IPS-NIHi7 (cell line): ENCODE measurements around the gene GP9.
"Not testable (repeated sequence)": the region's sequence is repeated elsewhere in the genome, so short reads cannot be mapped to it uniquely, and the experiment has no call there.

Experiments used
- DNase-seq: peaks from one replicate; pipeline ENCODE4 v3.0.0; 2012; ENCODE audit warnings: mixed read lengths; ENCODE audit errors: extremely low spot score

The GP9 gene

GRCh38 chr3:129050556-129051295, 9.9 kb upstream of the GP9 start:
- DNase-seq, result no peak

DNA sequence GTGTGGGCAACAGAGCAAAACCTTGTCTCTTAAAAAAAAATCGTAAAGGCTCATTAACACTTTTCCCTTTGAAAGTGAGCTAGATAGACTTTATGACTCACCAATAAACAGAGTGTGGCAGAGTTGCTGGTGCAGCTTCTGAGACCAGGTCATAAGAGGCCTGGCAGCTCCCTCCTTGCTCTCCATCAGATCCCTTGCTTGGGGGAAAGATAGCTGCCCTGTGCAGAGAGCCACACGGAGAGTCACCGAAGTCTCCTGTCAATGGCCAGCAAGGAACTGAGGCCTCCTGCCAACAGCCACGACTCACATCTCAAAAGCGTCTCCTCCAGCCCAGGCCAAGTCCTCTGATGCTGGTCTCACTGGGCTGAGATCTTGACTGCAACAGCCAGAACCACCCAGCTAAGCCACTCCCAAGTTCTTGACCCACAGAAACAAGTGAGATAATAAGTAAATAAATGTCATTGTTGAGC, 8.7 kb upstream of the GP9 start:
- DNase-seq, result no peak

GRCh38 chr3:129052675-129053074, 7.9 kb upstream of the GP9 start:
- DNase-seq, result no peak

DNA sequence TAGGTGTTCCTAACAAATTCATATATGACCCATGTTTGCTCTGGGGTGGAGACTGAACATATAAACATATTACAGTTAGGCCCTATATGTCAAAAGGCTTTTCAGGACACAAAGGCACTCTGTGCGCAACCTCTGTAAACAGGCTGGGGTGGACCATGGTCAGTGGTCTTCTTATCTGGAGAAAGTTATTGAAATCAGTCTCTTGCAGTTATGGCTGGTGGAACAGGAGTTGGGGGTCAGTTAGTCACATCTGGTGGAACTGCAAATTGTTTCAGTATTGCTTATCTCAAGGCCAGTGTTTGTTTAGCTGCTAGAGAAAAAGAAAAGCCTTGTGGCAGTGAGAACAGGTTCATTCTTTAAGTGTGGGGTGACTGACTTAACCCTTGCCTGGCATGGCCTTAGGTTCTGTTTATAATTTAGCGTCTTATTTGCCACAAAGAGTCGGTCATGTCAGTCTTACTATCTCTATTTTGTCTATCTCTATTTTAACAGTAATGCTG, 5.9 kb upstream of the GP9 start:
- DNase-seq, result no peak

DNA sequence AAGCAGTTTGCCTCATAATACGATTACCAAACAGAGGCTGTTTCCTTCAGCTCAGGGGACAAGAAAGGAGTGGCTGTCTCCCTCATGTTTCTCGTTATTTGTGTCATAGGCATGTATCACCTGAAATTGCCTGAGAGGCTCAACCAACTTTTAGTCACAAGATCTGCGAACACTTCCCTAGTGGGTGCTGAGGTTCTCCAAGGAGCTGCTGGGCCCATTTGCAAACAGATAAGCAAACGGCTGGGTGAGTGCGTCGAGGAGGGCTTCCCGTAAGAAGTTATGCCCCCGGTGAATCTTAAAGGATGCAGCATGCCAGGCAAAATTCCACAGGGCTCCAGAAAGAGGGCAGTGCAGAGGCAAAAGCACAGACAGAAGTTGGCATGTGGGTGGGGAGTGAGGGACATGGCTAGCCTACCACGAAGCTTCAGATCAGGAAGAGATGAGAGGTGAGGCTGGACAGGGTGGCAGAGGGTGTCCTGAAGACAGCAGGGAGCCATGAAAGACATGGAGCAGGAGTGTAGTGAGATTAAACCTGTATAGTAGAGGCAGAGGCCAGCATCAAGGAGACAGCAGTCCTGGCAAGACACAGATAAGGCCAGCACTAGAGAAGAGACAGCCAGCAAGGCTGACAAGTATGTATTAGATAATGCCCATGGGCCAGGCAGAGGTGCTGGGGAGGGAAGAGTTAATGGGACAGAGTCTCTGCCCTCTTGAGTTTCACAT, 4.0 kb upstream of the GP9 start:
- no peak for DNase-seq

GRCh38 chr3:129057249-129057648, 3.3 kb upstream of the GP9 start:
- DNase-seq, result no peak

- DNase-seq, result no peak
Measured at GRCh38 chr3:129058441-129059200, 2.0 kb upstream of the GP9 start.

DNA sequence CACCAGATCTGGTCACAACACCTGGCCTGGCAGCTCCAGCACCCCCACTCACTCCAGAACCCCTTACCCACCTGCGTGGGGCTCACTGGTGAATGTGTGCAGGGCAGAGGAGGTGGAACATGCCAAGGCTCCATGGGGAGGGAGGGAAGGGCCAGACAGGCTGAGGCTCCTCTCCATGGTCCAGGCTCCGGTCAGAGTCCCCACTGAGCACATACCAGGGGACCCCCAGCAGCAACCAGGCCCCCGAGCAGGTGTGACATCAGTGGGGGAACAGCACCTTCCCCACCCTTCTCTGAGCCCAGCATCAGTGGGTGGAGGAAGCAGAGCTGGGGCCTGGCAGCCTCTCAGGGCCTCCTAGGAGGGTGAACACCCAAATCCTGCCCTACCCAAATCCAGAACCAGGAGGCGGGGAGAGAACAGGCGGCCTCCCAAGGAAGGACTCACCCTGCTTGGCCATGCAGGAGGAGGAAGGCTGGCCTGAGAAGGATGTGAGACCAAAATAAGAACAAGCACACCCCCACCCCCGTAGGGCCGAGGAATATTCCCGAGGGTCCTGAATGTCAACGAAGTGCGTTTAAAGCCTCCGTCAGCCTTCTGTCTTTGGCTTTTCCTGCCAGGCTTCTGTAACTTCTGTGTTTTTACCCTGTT, 1.1 kb upstream of the GP9 start:
- no peak for DNase-seq

DNA sequence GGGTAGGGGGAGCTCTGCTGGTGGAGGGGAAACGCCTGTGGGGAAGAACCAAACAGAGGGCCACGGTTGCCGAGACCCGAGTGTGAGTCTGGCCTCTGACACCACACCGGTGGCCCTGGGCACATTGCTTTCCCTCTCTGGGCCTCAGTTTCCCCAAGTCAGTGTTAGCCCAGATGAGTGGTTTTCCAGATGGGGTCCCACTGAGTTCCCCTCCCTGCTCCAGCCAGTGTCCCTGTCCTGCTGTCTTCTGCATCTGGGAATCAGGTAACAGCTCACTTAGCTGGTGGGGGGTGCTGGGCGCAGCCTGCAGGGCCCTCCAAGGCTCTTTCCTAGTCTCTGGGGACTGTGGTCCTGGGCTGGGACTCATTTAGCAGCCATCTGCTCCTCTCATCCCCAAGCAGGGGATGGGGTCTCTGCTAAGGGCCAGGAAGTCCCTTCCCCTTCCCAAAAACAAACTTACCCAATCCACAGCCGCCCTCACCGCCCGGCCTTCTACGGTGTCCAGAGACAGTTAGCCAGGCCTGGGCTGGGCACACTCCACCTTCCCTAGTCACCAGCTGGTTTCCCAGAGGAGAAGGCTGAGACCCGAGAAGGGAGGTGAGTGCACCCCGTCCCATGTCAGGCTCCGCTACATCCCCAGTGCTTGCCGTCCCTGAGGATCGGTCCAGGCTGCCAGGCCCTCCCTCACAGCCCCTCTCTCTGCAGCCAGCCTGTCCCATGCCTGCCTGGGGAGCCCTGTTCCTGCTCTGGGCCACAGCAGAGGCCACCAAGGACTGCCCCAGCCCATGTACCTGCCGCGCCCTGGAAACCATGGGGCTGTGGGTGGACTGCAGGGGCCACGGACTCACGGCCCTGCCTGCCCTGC, 676 bp downstream of the GP9 start:
- DNase-seq, result no peak

DNA sequence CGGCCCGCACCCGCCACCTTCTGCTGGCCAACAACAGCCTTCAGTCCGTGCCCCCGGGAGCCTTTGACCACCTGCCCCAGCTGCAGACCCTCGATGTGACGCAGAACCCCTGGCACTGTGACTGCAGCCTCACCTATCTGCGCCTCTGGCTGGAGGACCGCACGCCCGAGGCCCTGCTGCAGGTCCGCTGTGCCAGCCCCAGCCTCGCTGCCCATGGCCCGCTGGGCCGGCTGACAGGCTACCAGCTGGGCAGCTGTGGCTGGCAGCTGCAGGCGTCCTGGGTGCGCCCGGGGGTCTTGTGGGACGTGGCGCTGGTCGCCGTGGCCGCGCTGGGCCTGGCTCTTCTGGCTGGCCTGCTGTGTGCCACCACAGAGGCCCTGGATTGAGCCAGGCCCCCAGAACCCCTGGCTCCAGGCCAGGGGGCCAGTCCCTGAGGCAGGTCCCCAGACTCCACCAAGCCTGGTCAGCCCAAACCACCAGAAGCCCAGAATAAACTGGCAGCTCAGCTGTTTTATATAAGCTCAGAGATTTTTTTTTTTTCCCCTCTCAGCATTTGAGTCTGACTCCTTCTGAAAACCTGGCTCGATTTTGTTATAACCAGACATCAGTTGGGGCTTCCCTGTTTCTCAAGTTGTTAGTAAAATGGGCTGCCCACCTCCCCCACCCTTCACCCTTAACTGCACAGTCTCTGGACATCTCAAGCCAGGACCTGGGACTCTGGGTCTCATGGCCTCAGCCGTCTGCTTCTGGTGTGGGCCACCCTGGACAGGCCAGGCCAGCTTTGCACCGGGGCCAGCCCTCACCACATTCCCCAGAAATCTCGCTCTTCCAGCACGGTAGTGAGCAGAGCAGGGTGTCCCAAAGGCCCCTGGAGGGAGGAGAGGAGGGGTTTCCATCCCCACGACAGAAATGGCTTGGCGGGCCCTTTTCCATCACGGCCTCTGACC, 1.6 kb downstream of the GP9 start:
- DNase-seq, result no peak

DNA sequence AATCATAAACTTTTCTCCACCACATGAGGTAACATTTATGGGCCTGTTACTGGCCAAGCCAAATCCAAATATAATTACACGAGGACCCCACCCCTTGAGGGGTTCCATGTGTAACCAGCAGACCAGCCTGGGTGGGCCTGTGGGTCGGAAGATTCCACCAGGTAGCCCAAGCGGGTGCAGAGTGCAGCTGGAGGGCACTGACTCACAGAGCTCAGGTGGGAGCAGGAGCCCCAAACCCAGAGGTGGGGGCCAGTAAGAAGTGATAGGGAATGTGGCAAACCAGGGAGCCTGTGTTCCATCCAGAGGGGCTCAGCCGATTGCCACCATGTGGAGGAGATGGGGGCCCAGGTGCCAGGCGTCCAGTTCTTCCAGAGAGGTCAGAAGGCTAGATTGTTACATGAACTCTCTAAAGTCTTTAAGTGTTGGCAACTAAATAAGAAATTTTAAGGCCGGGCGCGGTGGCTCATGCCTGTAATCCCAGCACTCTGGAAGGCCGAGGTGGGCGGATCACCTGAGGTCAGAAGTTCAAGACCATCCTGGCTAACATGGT, 2.6 kb downstream of the GP9 start:
- DNase-seq, result no peak

DNA sequence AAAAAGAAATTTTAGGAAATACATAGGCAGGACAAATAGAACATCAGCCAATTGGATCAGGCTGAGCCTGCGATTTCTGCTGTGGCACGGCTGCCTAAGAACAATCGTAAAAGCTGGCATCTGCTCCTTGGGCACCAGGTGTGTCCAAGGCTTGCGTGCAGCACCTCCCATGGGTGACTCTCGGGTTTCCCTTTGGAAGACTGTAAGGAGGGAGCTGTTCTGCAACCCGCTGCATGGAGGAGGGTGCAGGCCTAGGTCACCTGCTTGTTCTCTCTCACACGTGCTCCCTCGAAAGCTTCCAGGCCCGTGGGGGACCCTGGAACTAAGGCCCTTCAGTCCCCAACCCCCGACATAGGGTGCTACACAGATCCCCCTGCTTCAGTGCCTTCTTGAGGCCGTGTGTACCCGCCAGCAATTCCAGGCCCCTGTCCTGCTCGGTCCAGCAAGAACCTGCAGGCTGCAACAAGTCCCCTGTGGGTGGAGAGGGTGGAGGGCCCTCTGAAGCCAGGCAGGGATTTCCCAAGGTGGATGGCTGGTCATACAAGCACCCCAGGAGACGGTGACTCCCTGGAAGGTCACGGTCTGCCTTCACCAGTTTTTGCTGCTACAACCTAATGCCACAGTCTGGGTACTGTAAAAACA, 3.4 kb downstream of the GP9 start:
- no peak for DNase-seq

GRCh38 chr3:129065016-129065719, 4.6 kb downstream of the GP9 start:
- DNase-seq, result no peak

DNA sequence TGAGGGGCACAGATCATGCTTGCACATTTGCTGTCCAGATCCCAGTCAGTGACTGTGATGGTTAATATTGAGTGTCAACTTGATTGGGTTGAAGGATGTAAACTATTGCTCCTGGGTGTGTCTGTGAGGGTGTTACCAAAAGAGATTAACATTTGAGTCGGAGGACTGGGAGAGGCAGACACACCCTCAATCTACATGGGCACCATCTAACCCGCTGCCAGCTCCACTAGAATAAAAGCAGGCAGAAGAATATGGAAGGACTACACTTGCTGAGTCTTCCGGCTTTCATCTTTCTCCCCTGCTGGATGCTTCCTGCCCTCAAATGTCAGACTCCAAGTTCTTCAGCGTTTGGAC, 5.1 kb downstream of the GP9 start:
- DNase-seq, result no peak

- not testable (repeated sequence) for DNase-seq
Measured at GRCh38 chr3:129067719-129068118, 7.1 kb downstream of the GP9 start.

- DNase-seq, result no peak
Measured at GRCh38 chr3:129068291-129068886, 7.8 kb downstream of the GP9 start.

GRCh38 chr3:129069313-129070085, 8.9 kb downstream of the GP9 start:
- DNase-seq, result not testable (repeated sequence)
